Transverse colon (tissue), 4 donors: Measurements from ENCODE around the gene RBM20. TPM values are rescaled to one million over a fixed set of nuclear protein-coding genes. Genes with fewer than 3 reads are reported as not detected.

Experiments used
- DNase-seq: peaks from one replicate; pipeline ENCODE4 v3.0.0-alpha.2; 2019
- H3K27ac ChIP-seq, 4 donors: fragments of 200-600 bp; sonication (generic); 2 replicates each; pipeline ENCODE4 v1.5.1; 2016 to 2018; ENCODE audit warnings: inconsistent platforms in 4 of 4
- H3K27me3 ChIP-seq: fragments of 200-600 bp; sonication (generic); 2 replicates; pipeline ENCODE4 v1.5.1; 2017; ENCODE audit warnings: inconsistent platforms
- H3K36me3 ChIP-seq, 4 donors: fragments of 200-600 bp; sonication (generic); 2 replicates each; pipeline ENCODE4 v1.5.1; 2017 to 2019; ENCODE audit warnings: inconsistent platforms in 4 of 4
- H3K4me1 ChIP-seq, 4 donors: fragments of 200-600 bp; sonication (generic); 2 replicates each; pipeline ENCODE4 v1.5.1; 2017 to 2020; ENCODE audit warnings: inconsistent platforms in 4 of 4
- H3K4me3 ChIP-seq, 4 donors: fragments of 200-600 bp; sonication (generic); 1 replicate in 1 of 4; 2 replicates in 3 of 4; pipeline versions ENCODE4 v1.5.1 to v1.6.1; 2017 to 2019; ENCODE audit warnings: inconsistent platforms in 4 of 4
- H3K9me3 ChIP-seq, 2 donors: fragments of 200-600 bp; sonication (generic); 2 replicates each; pipeline ENCODE4 v1.5.1; 2017 to 2019; ENCODE audit warnings: inconsistent platforms in 2 of 2
- CTCF ChIP-seq, 5 experiments: fragments of 200-600 bp in 3 of 5; fragments of 450-650 bp in 2 of 5; sonication (generic) in 3 of 5; IDR thresholded peaks; 1 replicate in 2 of 5; 2 replicates in 3 of 5; pipeline ENCODE4 v1.5.1; 2016 to 2017; ENCODE audit warnings: antibody characterized with exemption in 5 of 5, inconsistent platforms in 3 of 5, mild to moderate bottlenecking in 2 of 5, moderate library complexity in 1 of 5
- EP300 ChIP-seq: sonication (generic); formaldehyde crosslinking; IDR thresholded peaks from one replicate; pipeline ENCODE4 v1.6.1; 2017; ENCODE audit warnings: antibody characterized with exemption, low read depth
- POLR2A ChIP-seq: fragments of 450-650 bp; IDR thresholded peaks from one replicate; pipeline ENCODE4 v1.6.1; 2016; ENCODE audit warnings: antibody characterized with exemption, mild to moderate bottlenecking, moderate library complexity
- POLR2AphosphoS5 ChIP-seq, 3 donors: sonication (generic); formaldehyde crosslinking; IDR thresholded peaks; one replicate each; pipeline ENCODE4 v1.6.1; 2016; ENCODE audit warnings: antibody characterized with exemption in 3 of 3
- whole genome bisulfite sequencing, 2 donors: methylation state at CpG; one replicate each; pipeline ENCODE4 v1.1.5; 2018; ENCODE audit warnings: low coverage in 1 of 2; 5-methylcytosine and 5-hydroxymethylcytosine counted together
- in situ Hi-C, 4 donors: fragments of 200-750 bp; cut with MboI; loops; one replicate each; pipeline versions ENCODE4 v1.15.0 to v1.15.1; 2017; ENCODE audit warnings: low sequenced_read_pairs in 3 of 4, low pct_ligation_motif_present in 1 of 4, low pct_unique_long_range_greater_than_20kb in 1 of 4
- intact Hi-C: fragments of 100-400 bp; cut with DNase I; formaldehyde crosslinking; loops from one replicate; pipeline ENCODE4 v1.15.1; 2023; ENCODE audit warnings: low total_unique reads
- total RNA-seq, 4 donors: library from RNA; depleted of rRNA; stranded (reverse); fragments of >200 nt; gene quantifications; one replicate each; pipeline ENCODE4 v1.1.0, GENCODE V29; 2016

RBM20 gene
- total RNA-seq, 4 donors from 2014 or later, result 1.2 to 10.5 (median 2.9) TPM

- H3K27me3 ChIP-seq, result no peaks in the 10 kb centered on the region
- H3K4me3 ChIP-seq, result peak overlapping the region in 1 of 4 donors; percentile 2
- H3K27ac ChIP-seq, result peak overlapping the region; percentile 85 to 95 (median 88)
- 52% methylated on average over 1 of the region's 1 CpG; no CpG with 5 or more reads in 1 of the 2 donors for WGBS, 2 donors
- no peaks in the 10 kb centered on the region for H3K9me3 ChIP-seq
- H3K36me3 ChIP-seq, result no peaks in the 10 kb centered on the region
- H3K4me1 ChIP-seq, result peaks cover 32 to 70% (median 46%) of the 10 kb centered on the region in 4 donors
- in situ Hi-C loops, result no loop called here
- peak; percentile 53 for TF ChIP-seq POLR2A
- no peak for TF ChIP-seq CTCF (IDR thresholded peaks at IDR 0.05)
- TF ChIP-seq EP300, result peak; percentile 74
- TF ChIP-seq POLR2AphosphoS5 (IDR thresholded peaks at IDR 0.05), result peak; percentile 31 to 84 (median 76)
- intact Hi-C loops, result no loop called here
- DNase-seq, result peak; percentile 66
These were observed 214.3 kb downstream of the RBM20 start for GRCh38 chr10:110858297-110858934.

GRCh38 chr10:110859206-110859972, 215.3 kb downstream of the RBM20 start:
- intact Hi-C loops, result no loop called here
- in situ Hi-C loops, result no loop called here
- Histone ChIP-seq H3K36me3 (no peaks in the 10 kb centered on the region), H3K27ac (peak overlapping the region; percentile 85 to 95 (median 88)), H3K4me1 (peaks cover 42 to 74% (median 54%) of the 10 kb centered on the region in 4 donors), H3K4me3 (no peak overlapping the region), H3K9me3 (no peaks in the 10 kb centered on the region), H3K27me3 (no peaks in the 10 kb centered on the region)
- WGBS, 2 donors, result 67 to 71% methylated on average over 2 to 6 of the region's 6 CpGs
- TF ChIP-seq CTCF (IDR thresholded peaks at IDR 0.05), result no peak
- TF ChIP-seq POLR2A, result no peak
- no peak for TF ChIP-seq EP300
- no peak for TF ChIP-seq POLR2AphosphoS5 (IDR thresholded peaks at IDR 0.05)
- DNase-seq, result no peak

GRCh38 chr10:110859973-110860376, 215.8 kb downstream of the RBM20 start:
- intact Hi-C loops, result no loop called here
- 0 to 30% methylated on average over 1 of the region's 1 CpG for WGBS, 2 donors
- Histone ChIP-seq H3K9me3 (no peaks in the 10 kb centered on the region), H3K36me3 (no peaks in the 10 kb centered on the region), H3K4me3 (no peak overlapping the region), H3K27ac (peak overlapping the region; percentile 85 to 95 (median 88)), H3K4me1 (peaks cover 48 to 80% (median 59%) of the 10 kb centered on the region in 4 donors), H3K27me3 (no peaks in the 10 kb centered on the region)
- in situ Hi-C loops, result no loop called here
- TF ChIP-seq POLR2AphosphoS5 (IDR thresholded peaks at IDR 0.05), result no peak
- TF ChIP-seq CTCF (IDR thresholded peaks at IDR 0.05), result no peak
- TF ChIP-seq EP300, result no peak
- TF ChIP-seq POLR2A, result no peak
- no peak for DNase-seq

GRCh38 chr10:110860576-110861241, 216.6 kb downstream of the RBM20 start:
- H3K4me1 ChIP-seq, result peaks cover 55 to 87% (median 67%) of the 10 kb centered on the region in 4 donors
- peak; percentile 52 for DNase-seq

More at GRCh38 chr10:110860576-110861241, 216.6 kb downstream of the RBM20 start:
- no peak overlapping the region for H3K4me3 ChIP-seq
- in situ Hi-C loops (no loop called here), intact Hi-C loops (no loop called here)
- no peaks in the 10 kb centered on the region for H3K36me3 ChIP-seq
- H3K9me3 ChIP-seq, result no peaks in the 10 kb centered on the region
- no peaks in the 10 kb centered on the region for H3K27me3 ChIP-seq
- peak overlapping the region; percentile 85 to 95 (median 88) for H3K27ac ChIP-seq
- 48 to 60% methylated on average over 1 to 7 of the region's 7 CpGs for WGBS, 2 donors
- TF ChIP-seq POLR2A, result peak; percentile 29
- peak in 1 of 3 donors; percentile 46 for TF ChIP-seq POLR2AphosphoS5 (IDR thresholded peaks at IDR 0.05)
- TF ChIP-seq EP300, result no peak
- TF ChIP-seq CTCF (IDR thresholded peaks at IDR 0.05), result no peak
